Stimulated activated CD4-positive, alpha-beta T cell treated with anti-CD3 and anti-CD28 coated beads, TNF-alpha, amount 100 ng/mL, for 24 hours (primary cell): ENCODE results near the gene AKT3.

Source experiments
- DNase-seq, 3 experiments: peaks; one replicate each; pipeline ENCODE4 v3.0.0-alpha.2; 2020; ENCODE audit warnings: low read depth in 3 of 3

The AKT3 gene

DNA sequence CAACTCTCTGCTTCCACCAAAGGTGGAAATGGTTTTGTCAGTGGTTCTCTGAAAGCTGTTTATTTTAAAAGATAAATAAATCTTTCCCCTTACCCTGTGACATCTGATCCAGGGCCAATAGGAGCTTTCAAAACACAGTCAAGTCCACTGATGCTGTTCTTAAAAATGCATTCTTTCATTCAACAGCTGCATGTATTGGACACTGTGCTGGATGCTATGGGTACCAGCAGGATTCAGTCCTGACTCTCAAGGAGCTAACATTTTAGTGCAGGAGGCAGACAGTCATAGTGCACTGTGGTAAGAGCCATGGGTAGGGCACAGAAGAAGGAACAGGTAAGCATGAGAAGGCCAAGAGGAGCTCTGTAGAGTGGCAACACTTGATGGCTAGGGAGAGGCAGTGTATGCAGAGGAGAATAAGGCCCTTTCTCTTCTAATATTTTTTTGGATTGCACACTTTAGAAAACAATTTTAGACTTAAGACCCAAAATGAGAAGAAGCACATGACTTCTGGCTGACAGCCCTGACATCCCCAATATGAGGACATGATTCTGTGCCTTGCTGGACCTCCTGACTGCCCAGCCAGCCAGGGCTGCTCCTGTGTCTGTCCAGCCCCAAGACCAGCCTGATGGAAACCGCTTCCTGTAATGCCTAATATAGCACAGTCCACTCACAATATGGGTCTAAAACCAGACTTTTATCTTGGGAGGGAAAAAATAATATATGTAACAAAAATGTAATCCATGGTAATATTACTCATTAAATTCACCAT lies 386.9 kb downstream of the AKT3 start:
- no peak for DNase-seq

DNA sequence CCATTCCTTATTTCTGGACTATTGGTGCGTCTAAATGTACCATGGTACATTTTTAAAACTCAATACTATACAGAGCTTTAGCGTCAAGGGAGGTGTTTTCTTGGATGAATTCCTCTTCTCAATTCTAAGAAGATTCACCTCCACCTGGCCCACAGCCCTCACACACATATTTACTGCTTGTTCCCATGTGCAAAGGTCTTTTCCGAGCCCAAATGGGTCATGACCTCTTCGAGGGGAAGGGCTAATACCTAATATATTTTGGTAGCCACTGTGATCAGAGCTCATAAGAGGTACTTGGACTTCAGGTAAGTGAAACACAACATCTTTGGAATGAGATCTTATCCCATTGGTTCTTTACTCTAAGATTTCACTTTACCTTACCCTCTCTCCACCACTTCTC lies 388.3 kb downstream of the AKT3 start:
- DNase-seq: no peak

DNA sequence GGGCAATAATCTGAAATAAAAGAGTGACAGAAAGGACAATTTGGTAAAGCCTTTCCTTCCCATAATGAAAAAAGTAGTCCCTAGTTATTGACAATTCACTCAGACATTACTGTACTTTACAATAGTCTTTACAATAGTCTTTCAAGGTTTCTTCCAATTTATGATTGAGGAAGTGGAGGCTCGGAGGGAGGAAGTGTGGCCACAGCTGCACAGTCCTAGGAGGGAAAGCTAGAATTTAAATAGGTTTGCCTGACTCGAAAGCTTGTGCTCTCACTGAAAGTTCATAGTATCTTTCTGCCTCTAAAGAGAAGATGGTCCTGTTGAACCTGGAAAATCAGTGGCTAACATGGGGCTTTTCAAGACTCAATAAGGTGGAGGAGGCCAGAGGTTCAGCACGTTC lies 391.0 kb downstream of the AKT3 start:
- no peak for DNase-seq

DNA sequence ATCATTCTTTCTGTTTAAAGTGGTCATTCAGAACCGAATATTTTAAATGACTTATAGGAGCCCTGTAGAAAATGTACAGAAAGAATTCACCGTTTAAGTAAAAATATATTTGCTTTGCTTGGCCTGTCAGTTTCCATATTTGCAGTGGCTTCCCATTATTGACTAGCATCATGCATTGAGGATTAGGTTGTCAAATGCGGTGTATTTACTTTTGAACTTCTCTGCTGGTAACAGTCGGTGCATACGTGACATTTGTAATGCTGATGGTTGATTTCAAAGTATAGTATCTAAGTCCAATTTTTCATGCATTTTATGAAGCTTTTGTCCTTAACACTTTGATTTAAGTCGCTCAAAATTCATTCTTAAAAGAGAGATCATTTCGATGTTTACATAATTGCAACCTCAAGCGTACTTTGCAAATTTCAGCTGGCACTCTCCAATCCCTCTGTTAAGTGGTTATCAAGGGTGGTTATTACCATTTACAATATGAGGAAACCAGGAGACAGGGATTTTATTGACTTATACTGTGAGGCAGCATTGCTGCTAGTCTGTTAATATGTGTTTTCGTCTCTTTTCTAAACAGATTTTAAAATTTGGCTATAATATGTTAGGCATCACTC lies 392.6 kb downstream of the AKT3 start:
- DNase-seq: no peak

DNA sequence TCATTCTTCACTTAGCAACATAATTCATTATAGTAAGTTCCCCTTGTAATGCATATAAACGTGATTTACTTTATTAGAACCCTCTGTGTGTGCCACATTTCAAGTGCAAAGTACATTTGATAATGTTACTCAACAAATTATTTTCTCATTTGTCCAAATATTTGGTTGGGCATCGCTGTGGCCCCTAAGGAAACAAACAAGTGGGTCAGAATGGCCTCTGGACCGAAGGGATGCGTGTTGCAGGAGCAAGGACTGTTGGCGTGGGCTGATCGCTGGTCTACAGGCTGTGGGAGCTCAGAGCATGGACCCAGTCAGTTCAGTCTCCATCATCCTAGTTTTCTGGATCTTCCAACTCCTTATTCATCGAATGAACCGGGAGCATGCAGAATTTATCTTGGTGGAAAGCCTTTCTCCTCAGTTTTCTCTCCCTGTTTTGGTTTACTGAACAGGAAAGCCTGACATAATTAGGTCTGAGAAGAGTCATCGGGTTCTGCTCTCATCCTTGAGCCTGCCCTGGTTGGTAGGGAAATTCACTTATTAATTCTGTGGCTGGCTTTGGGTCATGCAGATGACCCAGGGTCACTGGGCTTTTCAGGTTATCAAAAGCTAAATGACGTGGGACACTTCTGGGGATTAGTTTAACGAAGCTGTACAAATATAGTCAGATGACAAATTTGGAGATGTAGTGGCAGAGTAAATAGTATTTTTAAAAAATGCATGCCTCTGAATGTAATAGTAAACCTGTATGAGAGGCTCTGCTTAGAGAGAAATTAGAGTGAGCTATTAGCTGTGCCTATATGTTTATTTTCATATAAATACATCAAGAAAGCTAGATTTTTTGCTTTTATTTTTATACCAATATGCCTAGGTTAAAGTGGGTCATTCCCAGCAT lies 394.0 kb downstream of the AKT3 start:
- no peak for DNase-seq

DNA sequence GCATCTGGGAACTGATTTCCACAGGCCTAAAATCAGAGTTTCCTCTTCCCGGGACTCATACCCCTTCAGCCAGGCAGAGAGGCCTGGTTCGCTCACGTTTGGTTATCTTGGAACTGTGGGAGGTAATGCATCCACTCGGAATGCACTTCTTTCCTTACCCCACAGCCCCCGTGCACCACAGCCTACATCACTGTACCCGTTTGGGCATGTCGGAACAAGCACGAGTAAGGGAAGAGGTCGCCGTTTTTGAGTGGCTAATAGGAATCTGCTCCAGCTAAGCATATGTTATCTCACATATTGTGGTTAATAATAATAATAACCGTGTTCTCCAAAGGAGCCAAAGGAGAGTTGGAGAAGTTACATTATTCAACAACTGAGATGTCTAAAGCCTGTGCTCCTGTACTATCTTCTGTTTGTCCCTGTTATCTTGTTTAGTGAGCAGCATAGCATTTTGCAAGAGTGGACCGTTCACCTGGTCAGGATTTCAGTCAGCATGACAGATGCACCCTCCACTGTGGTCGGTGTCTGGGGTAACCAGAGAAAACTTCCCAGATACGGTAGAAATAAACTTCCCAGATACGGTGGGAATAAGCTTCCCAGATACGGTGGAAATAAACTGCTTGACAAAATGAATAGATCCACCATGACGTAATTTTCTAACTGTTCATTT lies 395.6 kb downstream of the AKT3 start:
- no peak for DNase-seq

DNA sequence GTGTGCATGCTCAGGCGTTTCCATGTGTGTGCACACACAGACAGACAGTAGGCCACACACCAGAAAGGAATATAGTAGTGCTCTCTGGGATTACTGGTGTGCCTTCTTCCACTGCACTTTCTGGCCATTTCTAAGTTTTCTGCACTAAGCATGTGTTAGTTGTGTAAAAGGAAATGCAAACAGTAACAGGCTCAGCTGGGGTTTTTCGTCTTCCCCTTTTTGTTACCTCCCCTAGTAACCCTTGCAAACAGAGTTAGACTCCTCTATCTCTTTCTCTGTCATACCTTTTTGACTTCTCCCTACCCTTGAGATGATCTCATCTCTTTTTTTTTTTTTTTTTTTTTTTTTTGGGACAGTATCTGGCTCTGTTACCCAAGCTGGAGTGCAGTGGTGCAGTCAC lies 398.0 kb downstream of the AKT3 start:
- no peak for DNase-seq

DNA sequence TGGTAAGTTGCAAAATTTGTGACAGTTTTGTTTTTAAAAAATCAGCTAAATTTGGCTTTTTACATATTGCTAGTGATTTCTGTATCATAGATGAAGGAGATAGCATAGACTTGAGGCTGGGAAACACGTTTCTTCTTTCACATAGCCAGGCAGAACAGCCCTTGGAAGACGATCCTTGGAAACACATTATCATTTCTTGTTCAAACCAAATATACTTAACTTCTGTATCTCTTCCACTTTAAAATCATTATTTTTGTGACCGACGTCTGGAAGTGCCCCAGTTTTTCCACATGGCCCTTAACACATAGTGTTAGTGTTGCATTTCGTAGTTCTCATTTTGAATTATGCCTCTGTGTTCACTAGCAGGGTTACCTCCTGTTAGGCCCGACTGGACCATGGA lies 400.7 kb downstream of the AKT3 start:
- no peak for DNase-seq

DNA sequence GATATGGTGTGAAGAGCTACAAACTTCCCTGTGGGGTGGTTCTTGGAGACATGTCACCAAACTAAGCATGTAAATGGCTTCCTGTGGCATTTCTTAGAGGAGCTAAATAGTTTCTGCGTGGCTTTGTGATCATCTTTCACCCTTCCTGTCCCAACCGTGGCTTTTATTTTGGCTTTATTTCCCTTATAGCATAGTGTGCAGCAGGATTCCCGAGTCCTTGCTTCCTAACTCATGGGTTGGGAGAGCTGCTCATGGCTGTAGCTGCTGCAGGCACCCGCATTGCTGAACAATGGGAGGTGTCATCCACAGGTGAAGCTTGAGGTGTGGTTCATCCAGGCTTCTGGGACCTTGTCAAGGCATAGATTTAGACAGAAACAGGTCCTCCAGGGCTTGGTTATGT lies 402.2 kb downstream of the AKT3 start:
- DNase-seq: no peak

DNA sequence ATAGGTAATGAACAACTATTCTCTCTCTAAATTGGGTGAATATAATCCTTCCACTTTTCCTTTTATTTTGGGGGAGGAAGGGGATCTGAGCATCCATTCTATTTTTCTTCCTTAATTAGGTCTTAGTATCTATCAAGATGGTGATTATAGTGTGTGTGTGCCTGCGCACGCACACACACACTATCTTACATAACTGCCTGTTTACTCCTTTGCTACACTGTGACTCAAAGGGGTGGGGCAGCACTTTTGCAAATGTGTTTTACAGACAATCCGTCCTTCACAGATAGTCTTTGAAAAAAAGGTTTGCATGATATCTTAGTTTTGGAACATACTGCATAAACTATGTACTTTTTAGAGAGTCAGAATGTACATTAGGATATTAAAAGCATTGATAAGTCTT lies 402.7 kb downstream of the AKT3 start:
- DNase-seq: no peak

DNA sequence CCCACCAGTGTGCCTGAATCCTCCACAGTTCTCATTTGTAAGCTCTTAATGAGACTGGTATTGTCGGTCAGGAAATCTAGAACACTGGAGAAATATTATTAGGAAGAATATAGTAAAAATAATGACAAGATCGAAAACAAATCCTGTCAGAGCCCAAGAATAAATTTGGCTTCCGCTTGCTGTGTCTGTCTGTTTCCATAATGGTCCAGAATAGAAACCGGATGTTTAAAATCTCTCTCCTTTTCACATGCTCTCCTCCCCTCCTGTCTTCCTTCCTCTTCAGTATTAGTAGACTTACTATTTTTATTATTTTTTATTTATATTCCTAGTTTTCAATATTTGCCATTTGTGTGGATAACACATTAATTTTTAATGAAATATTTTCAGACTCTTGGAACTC lies 406.5 kb downstream of the AKT3 start:
- no peak for DNase-seq

DNA sequence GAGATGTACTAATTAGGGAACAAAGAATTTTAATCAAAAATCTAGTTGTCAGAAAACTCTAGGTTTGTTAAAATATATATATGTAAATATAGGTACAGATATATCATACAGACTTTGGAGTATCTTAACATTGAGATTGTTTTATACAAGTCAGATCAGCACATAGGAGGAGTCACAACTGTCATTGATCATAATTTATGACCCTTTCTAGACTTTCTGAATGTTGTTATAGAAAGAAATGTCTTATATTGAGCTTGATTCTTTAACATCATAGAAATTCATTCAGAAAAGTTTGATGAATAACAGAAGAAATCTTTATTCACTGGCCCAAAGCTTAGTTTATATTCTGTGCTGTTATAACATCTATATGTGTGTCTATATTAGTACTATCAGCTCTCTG lies 408.4 kb downstream of the AKT3 start:
- no peak for DNase-seq

DNA sequence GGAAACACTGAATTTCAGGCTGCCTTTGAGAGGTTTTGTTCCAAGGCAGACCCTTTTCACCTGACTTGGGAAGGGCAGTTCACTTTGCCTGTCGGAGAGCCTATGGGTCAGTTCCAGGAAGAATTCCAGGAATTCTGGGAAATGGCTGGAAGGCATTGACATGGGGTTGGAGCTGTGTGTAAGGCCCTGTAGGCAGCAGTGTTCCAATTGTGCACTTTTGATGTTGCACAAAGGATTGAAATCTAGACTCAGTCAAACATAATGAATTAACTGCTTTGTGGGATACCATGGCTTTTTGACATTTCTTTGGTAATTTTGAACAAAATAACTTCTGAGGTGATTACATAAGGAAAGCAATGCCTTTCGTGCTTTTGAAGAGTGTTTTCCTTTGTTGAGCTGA lies 409.6 kb downstream of the AKT3 start:
- no peak for DNase-seq

DNA sequence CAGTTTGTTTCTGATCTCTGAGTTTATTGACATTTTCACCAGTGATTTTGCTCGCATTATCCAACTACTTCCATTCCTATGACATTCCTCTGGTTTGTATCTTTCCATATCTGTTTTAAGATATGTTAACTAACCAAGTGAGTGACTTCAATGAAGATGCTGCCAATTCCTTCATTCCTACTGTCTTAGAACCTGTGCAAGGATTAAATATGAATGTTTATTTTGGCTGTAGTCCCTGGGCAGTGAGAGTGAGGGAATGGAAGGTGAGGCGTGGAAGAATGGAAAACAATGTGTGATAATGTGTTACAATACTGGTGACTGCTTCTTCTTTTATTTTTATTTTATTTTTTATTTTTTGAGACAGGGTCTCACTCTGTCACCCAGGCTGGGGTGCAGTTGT lies 411.2 kb downstream of the AKT3 start:
- DNase-seq: no peak
